Panc1 (cell line): ENCODE results near the gene DUX4. TPM values are rescaled to one million over a fixed set of nuclear protein-coding genes. Genes with fewer than 3 reads are reported as not detected.
"Not testable (repeated sequence)": the region's sequence is repeated elsewhere in the genome, so short reads cannot be mapped to it uniquely, and the experiment has no call there.

Experiments
- ATAC-seq: fragments of 200-7000 bp; cut with Tn5 transposase; 2 replicates; pipeline ENCODE4 v1.9.1; 2020; ENCODE audit warnings: mild to moderate bottlenecking, moderate library complexity
- BruUV-seq: library from RNA; stranded (reverse); fragments of 400-500 nt; replicated peaks from 2 replicates; lab custom pipeline; 2021; lab: Mats Ljungman, UMichigan
- CTCF ChIA-PET: fragments of 300-600 bp; sonication (Branson Sonifier 250); formaldehyde crosslinking; loops from one replicate; lab custom pipeline; 2022; ENCODE audit warnings: antibody characterized with exemption; lab: Charles Lee
- POLR2A ChIA-PET: fragments of 300-600 bp; sonication (Branson Sonifier 250); formaldehyde crosslinking; loops from one replicate; lab custom pipeline; 2022; ENCODE audit warnings: antibody characterized with exemption; lab: Charles Lee
- DNase-seq: peaks from one replicate; pipeline ENCODE4 v3.0.0-alpha.2; 2010; ENCODE audit warnings: low read depth, low spot score
- H3K27ac ChIP-seq: 2 replicates; pipeline ENCODE4 v1.5.1; 2011; ENCODE audit warnings: mild to moderate bottlenecking, low read length, inconsistent platforms
- H3K27me3 ChIP-seq: fragments of 200-500 bp; sonication (Bioruptor generic); 2 replicates; pipeline ENCODE4 v1.6.0; 2014; ENCODE audit warnings: low read length, inconsistent platforms; ENCODE audit not compliant: control insufficient read depth, insufficient read depth
- H3K36me3 ChIP-seq: fragments of 200-500 bp; sonication (Bioruptor generic); 2 replicates; pipeline ENCODE4 v1.5.1; 2014; ENCODE audit warnings: inconsistent platforms, mild to moderate bottlenecking, low read length, moderate library complexity; ENCODE audit not compliant: control insufficient read depth, insufficient read depth
- H3K4me1 ChIP-seq: 2 replicates; pipeline ENCODE4 v1.5.1; 2011; ENCODE audit warnings: inconsistent platforms, mild to moderate bottlenecking, low read length, moderate library complexity; ENCODE audit not compliant: control insufficient read depth, insufficient read depth
- H3K4me3 ChIP-seq, 2 experiments: 2 replicates each; pipeline ENCODE4 v1.5.1; 2011 to 2012; ENCODE audit warnings: low read depth in 2 of 2, low read length in 2 of 2, mild to moderate bottlenecking in 2 of 2, inconsistent platforms in 1 of 2, moderate library complexity in 1 of 2
- H3K9me3 ChIP-seq: fragments of 200-500 bp; sonication (Bioruptor generic); 2 replicates; pipeline ENCODE4 v1.5.1; 2014; ENCODE audit warnings: low read depth, mild to moderate bottlenecking, inconsistent platforms, low read length, moderate library complexity; ENCODE audit not compliant: control insufficient read depth, insufficient read depth
- in situ Hi-C: cut with HindIII; loops from 2 replicates; pipeline ENCODE4 v1.10.0; 2016; ENCODE audit warnings: low sequenced_read_pairs, low pct_unique_long_range_greater_than_20kb
- intact Hi-C: fragments of 100-400 bp; cut with micrococcal nuclease; formaldehyde crosslinking; loops from one replicate; pipeline ENCODE4 v1.10.0; 2022; ENCODE audit not compliant: unreplicated experiment
- total RNA-seq: library from RNA; stranded (reverse); gene quantifications from one replicate; pipeline ENCODE4 v1.2.1, GENCODE V29; 2021; ENCODE audit not compliant: unreplicated experiment

The DUX4 gene
- total RNA-seq, 1 experiment from 2014 or later, result not detected

DNA sequence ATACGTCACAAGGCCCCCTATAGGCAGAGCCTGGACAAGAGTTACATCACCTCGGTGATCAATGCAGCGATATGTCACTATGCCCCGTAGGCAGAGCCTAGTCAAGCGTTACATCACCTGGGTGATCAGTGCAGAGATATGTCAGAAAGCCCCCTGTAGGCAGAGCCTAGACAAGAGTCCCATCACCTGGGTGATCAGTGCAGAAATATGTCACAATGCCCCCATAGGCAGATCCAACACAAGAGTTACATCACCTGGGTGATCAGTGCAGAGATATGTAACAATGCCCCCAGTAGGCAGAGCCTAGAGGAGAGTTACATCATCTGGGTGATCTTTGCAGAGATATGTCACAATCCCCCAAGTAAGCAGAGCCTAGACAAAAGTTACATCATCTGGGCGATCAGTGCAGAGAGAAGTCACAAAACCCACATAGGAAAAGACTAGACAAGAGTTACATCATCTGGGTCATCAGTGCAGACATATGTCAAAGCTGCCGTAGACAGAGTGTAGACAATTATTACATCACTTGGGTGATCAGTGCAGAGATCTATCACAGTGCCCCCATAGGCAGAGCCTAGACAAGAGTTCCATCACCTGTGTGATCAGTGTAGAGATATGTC is 8.0 kb downstream of the DUX4 start:
- H3K27me3 ChIP-seq, H3K4me3 ChIP-seq, DNase-seq, H3K4me1 ChIP-seq, H3K27ac ChIP-seq, BruUV-seq, H3K36me3 ChIP-seq, H3K9me3 ChIP-seq, intact Hi-C loops, ATAC-seq, in situ Hi-C loops, POLR2A ChIA-PET, CTCF ChIA-PET: not testable (repeated sequence)

DNA sequence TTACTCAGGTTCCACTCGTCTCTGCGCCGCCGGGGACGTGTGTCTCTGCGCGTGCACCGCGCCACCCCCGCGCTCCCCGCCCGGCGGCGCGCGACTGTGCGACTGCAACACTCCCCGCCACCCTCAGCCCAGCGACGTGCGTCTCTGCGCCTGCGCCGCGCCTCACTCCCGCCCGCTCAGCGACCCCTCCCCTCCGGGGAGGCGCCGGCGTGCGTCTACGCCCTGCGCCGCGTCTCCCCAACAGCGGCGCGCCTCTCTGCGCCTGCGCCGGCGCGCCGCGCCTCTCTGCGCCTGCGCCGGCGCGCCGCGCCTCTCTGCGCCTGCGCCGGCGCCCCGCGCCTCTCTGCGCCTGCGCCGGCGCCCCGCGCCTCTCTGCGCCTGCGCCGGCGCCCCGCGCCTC is 29.9 kb downstream of the DUX4 start:
- H3K4me3 ChIP-seq, H3K4me1 ChIP-seq, BruUV-seq, H3K36me3 ChIP-seq, H3K27ac ChIP-seq, in situ Hi-C loops, intact Hi-C loops, CTCF ChIA-PET, H3K27me3 ChIP-seq, DNase-seq, H3K9me3 ChIP-seq, ATAC-seq, POLR2A ChIA-PET: not testable (repeated sequence)

Other genes with a start within 250 kb of the DUX4 start
- 16.1 TPM for gene FRG1, start 232.9 kb upstream of the DUX4 start, total RNA-seq
- gene FRG2, start 146.5 kb upstream of the DUX4 start, total RNA-seq, result not detected
- not detected for gene DBET, start 109.3 kb upstream of the DUX4 start, total RNA-seq